ENCODE results near the gene SYMPK.

- TF ChIP-seq CTCF (tag by site-specific recombination; IDR thresholded peaks at IDR 0.05) (no peak), ATF2 (tag by site-specific recombination; IDR thresholded peaks at IDR 0.05; ENCODE audit: low read depth) (no peak), ELK4 (IDR thresholded peaks at IDR 0.05; ENCODE audit: borderline replicate concordance, low read depth, low read length) (no peak), ZNF549 (tag by site-specific recombination; IDR thresholded peaks at IDR 0.05) (no peak), REST (tag by site-specific recombination; IDR thresholded peaks at IDR 0.05) (no peak), KLF9 (tag by site-specific recombination; IDR thresholded peaks at IDR 0.05; ENCODE audit: low read depth) (no peak), YY1 (tag by site-specific recombination; IDR thresholded peaks at IDR 0.05) (no peak), ZNF776 (tag by site-specific recombination; IDR thresholded peaks at IDR 0.05; ENCODE audit: borderline replicate concordance) (no peak), ZNF341 (tag by site-specific recombination; IDR thresholded peaks at IDR 0.05; ENCODE audit: low read depth) (no peak), ZNF704 (tag by site-specific recombination; IDR thresholded peaks at IDR 0.05) (no peak), ZNF423 (tag by site-specific recombination; IDR thresholded peaks at IDR 0.05) (no peak), ZNF701 (tag by site-specific recombination; IDR thresholded peaks at IDR 0.05) (no peak), ZNF48 (tag by site-specific recombination; IDR thresholded peaks at IDR 0.05) (no peak), MYNN (tag by site-specific recombination; IDR thresholded peaks at IDR 0.05; ENCODE audit: borderline replicate concordance) (no peak)
Measured at GRCh38 chr19:45883586-45883880, 20.6 kb upstream of the SYMPK start.

All from HEK293 (cell line).